Measurements from ENCODE around the gene RPS14.
"Not testable (repeated sequence)": the region's sequence is repeated elsewhere in the genome, so short reads cannot be mapped to it uniquely, and the experiment has no call there.

RPS14 gene

DNA sequence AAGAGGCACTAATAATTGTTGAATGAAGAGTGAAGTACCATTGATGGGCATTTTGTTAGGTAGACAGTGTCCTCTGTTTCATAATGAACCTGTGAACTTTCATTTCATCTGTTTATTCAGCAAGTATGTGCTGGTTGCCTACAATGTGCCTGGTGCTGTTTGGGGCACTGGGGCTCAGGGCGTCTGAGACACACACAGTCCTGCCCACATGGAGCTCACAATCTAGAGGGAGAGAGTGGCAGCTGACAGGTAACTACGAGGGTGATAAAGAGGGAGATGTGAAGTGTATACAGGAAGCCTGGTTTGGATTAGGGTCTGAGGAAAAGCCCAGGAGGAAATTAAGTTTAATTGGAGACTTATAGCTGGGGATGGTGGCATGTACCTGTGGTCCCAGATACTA lies 29.9 kb upstream of the RPS14 start:
- no peak for DNase-seq

DNA sequence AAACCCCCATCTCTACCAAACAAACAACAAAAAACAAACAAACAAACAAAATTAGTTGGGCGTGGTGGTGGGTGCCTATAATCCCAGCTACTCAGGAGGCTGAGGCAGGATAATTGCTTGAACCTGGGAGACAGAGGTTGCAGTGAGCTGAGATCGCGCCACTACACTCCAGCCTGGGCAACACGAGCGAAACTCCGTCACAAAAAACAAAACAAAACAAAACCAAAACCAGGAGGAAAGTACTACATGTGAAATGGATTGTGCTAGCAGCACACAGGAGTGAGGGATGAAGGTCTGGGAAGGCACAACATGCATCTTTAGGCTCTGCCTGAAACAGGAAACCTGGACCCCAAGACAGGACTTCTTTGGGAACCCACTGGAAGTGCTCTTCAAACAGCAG lies 27.0 kb upstream of the RPS14 start:
- DNase-seq = not testable (repeated sequence)

DNA sequence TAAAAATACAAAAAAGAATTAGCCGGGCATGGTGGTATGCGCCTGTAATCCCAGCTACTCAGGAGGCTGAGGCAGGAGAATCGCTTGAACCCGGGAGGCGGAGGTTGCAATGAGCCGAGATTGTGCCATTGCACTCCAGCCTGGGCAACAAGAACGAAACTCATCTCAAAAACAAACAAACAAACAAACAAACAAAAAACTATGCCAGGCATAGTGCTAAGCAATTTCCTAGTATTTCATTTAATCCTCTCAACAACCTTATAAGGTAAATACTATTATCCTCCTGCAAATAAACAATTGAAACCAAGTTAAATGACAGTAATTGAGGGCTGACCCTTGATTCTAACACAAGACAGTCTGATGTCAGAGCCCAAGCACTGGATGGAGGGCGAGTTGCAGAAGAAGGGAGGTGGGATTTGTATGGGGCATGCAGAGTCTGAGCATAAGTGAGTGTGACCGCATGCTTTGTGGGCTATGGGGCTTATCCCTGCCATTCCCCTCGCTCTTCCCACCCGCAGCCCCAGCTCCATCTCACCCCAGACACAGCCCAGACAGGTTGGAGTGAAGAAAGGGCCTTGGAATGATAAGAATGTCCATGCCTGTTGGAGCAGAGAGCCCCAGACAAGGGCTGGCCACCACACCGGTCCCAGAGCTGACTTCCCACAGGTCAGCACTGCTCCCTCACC lies 24.3 kb upstream of the RPS14 start:
- no peak for DNase-seq

GRCh38 chr5:150469718-150470469 lies 20.4 kb upstream of the RPS14 start:
- no peak for DNase-seq

GRCh38 chr5:150468206-150468605 lies 18.7 kb upstream of the RPS14 start:
- no peak for DNase-seq

GRCh38 chr5:150465927-150466326 lies 16.4 kb upstream of the RPS14 start:
- no peak for DNase-seq

- no peak for DNase-seq
These were observed 15.0 kb upstream of the RPS14 start for GRCh38 chr5:150464554-150465012.

DNA sequence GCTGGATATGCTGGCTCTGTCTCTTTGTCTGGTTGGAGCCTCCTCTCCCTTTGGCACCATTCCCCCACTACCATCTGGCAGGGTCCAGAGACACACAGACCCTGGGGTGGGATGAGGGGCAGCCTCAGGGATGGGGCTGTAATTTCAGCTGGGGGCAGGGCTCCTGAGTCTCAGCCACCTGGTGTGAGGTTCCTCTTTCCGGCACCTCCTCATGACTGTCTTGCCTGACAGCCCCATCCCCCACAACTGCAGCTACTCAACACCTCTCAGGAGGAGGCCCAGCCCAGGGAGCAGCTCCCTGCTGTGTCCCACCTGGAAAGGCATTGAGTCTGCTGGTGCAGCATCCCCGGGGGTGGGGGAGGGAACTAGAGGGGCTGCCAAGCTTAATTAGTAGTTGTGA lies 11.7 kb upstream of the RPS14 start:
- no peak for DNase-seq

DNA sequence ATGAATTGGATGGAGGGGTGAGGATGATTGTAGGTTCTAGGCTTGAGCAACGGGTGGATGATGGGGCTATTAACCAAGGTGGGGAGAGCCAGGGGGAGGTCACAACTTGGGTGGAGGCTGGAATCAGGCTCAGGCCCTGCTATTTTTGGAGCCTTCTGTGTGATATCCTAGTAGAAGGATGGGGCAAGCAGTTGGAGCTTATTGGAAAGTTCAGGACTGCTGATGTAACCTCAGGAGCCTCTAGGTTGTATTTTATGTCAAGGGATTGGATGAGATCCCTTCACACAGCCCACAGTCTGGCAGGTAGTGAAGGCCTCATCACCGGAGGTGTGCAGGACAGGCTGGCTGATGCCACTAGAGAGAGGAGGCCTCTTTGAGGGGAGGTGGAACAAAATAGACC lies 11.2 kb upstream of the RPS14 start:
- no peak for DNase-seq

DNA sequence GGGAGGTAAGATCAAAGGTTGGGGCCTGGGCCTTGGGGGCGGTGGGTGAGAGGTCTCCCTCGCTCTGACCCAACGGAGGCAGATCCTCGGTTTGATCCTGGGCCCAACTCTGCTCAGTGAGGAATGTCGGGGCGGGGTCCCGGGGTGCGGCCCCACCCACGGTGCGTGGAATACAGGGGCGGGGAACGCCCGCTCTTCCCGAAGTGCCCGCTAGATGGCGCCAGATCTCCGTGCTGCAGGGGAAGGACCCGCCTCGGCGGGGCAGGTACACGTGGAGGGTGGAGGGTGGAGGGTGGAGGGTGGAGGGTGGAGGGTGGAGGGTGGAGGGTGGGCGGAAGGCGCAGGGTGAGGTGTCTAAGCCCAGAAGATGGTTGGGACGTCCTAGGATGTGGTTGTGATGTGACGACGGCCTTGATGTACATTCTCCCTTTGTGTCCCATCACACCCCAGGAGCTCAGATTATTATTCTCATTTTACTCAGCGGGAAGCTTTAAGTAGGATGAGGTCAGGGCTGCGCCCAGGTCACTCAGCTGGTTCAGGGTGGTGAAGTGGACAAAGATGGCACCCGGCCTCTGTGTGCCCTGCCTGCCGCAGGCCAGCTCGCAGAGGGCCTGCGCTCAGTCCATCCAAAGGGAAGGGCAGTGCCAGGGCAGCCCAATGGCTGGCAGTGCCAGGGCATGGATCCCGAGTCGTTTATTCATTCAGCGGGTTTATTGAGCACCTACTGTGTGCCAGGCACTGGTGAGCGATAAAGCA lies 9.4 kb upstream of the RPS14 start:
- peak; percentile 77 for DNase-seq

DNA sequence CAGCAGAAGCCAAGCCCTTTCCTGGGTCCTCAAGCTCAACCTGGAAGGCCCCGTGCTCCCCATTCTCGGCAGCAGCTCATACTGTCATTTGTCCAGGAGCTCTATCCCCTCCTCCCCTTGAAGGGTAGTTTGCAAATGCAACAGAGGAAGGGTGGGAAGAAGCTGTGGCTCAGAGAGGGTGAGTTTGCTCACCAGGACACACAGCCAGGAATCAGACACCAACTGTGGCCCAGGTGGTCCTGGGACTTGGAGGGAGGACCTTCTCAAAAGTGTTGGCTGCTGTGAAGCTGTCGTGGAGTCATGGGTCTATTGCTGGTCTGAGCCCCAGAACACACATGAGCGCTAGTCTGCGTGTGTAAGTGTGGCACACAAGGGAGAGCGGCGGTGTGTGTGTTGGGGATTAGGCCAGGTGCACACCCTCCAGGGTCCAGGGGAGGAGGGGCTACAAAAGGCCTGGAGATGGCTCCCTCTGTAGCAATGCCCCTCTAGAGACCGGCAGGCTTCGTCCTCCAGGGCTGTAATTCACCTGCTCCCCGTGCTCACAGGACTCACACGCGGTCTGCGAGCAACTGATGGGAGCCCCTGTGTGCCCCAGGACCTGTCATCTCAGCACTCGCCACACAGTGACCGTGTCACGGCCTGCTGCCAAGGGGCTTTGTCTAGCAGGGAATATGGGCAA lies 8.2 kb upstream of the RPS14 start:
- DNase-seq = no peak

GRCh38 chr5:150457121-150457520 lies 7.6 kb upstream of the RPS14 start:
- DNase-seq = no peak

- DNase-seq = no peak
These were observed 5.1 kb upstream of the RPS14 start for GRCh38 chr5:150454492-150455229.

GRCh38 chr5:150454027-150454426 lies 4.5 kb upstream of the RPS14 start:
- DNase-seq = not testable (repeated sequence)

DNA sequence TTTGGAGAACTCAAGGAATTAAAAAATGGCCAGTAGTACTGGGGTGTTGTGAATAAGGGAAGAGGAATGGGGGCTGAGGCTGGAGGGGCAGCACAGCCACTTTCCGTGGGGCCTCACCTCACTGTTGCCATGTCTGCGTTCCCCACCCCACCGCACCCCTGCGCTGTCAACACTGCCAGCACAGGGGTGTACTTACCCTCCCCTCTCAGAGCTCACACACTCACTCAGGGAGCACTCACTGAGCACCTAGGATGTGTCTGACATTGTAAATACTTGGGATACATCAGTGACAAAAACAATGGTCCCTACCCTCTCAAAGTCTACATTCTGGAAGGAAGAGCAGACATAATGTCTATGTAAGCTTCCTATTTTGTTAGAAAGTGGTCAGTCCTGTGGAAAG lies 3.4 kb upstream of the RPS14 start:
- no peak for DNase-seq

DNA sequence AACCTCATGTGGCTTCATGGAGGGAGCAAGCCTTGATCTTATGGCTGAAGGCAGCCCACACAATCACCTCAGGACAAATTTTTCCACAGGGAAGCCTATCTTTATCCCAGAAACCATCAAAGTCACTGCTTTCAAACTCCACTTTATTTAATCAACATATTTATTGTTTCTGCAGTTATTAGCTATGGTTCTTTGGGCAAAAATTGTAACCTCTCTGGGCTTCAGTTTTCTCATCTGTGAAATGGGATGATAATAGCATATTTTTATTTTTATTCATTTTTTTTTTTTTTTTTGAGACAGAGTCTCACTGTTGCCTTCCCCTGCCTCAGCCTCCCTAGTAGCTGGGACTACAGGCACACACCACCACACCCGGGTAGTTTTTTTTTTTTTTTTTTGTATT lies 2.1 kb upstream of the RPS14 start:
- no peak for DNase-seq

DNA sequence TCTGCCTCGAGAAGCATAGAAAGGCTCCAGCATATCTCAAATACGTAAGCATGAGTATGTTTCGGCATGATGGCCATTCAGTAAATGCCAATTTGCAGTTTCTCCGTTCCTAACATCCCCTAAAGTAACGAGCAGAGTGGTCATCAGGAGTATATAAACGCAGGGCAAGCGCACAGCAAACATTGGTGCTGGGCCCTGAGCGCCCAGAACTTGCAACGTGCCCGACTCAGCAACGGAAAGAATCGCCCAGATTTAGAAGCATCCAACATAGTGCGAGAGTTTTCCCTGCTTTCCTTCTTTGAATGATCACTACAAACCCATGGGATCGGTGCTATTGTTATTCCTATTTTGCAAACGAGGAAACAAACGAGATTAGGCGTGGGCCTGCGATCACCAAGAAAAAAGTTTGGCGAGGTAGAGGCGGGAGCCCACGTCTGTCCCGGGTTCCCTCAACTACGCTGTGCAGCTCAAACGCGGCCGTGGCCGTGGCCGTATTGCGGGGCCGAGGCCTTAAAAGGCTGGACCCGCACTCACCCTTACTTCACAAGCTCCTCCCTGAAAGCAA lies 505 bp downstream of the RPS14 start:
- DNase-seq = no peak

DNA sequence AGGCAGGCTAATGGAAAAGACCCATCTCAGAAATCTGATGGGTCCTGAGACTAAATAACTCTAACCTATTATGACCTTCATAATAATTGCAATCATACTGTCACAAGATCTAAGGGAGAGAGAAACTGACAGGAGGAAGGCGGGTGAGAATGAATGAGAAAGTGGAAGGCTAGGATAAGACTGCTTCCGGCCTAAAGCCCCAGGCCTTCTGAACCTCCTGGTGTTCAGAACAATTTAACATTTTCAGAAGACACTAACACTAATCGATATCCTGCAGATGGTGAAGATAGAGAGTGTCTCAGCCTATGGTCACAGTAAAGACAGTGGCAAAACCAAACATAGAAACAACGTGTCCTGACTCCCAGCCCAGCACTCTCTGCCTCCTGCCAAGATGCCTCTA lies 1.2 kb downstream of the RPS14 start:
- DNase-seq = no peak

- DNase-seq = no peak
These were observed 2.4 kb downstream of the RPS14 start for GRCh38 chr5:150447188-150447587.

DNA sequence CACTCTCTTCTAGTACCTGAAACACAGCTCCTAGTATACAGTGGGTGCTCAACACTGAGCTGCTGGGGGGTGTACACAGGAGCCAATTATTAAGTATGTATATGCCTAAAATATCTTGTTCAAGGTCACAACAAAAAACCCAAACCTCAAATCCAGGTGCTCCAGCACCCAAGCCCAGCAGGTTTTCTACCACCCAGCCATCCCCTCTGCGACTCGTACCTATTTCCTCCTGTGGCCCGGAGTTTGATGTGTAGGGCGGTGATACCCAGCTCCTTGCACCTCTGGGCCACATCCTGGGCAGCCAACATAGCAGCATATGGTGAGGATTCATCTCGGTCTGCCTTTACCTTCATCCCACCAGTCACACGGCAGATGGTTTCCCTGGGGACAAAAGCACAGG lies 3.0 kb downstream of the RPS14 start:
- no peak for DNase-seq

DNA sequence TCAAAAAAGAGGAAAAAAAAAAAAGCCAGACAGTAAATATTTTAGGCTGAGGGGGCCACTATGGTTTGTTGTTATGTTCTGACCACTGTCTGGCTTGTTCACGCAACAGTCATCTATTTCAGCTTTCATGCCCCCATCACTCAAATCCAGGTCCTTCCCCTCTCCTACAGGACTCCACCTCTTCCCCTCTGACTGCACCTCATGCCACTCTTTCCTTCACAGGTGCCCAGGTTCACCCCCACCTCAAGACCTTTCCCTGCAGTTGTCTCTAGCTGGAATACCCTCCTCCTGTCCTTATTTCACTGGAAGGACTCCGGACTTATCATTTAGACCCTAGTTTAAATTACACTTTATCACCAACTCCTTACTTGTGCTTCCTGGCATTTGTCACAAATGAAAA lies 3.5 kb downstream of the RPS14 start:
- DNase-seq = no peak

DNA sequence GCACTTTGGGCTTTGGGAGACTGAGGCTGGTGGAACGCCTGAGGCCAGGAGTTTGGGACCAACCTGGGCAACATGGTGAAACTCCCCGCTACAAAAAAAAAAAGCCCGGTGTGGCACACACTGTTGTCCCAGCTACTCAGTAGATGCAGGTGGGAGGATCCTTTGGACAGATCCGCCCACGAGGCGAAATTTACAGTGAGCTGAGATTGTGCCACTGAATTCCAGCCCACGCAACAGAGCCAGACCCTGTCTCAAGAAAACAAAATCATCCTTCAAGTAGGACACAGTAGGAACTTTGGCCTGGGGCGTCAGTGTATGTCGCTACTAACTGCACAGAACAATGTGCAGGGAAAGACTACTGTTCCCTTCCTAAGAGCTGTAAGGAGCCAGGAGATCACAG lies 4.8 kb downstream of the RPS14 start:
- no peak for DNase-seq

Data from central memory CD4-positive, alpha-beta T cell (primary cell).